Pancreas (tissue), 10 donors: ENCODE data around the gene TUBB3. TPM values are rescaled to one million over a fixed set of nuclear protein-coding genes. Genes with fewer than 3 reads are reported as not detected.

Experiments
- ATAC-seq, 4 donors: fragments of 200-7000 bp; cut with Tn5 transposase; one replicate each; pipeline versions ENCODE4 v1.8.0 to v1.9.1; 2020; ENCODE audit warnings: mild to moderate bottlenecking in 4 of 4, moderate library complexity in 4 of 4
- DNase-seq, 6 donors: peaks; one replicate each; pipeline ENCODE4 v3.0.0-alpha.2; 2020
- FAIRE-seq: peaks from 2 replicates; lab custom pipeline; 2012; peaks lifted over from hg19 to GRCh38; lab: Jason Lieb, UNC
- H3K27ac ChIP-seq, 4 donors: fragments of 200-600 bp; sonication (generic); 1 replicate in 3 of 4; 2 replicates in 1 of 4; pipeline versions ENCODE4 v1.5.0 to v1.8.0; 2020
- H3K27me3 ChIP-seq, 4 donors: fragments of 200-600 bp; one replicate each; pipeline ENCODE4 v1.8.0; 2021
- H3K36me3 ChIP-seq, 3 donors: fragments of 200-600 bp; sonication (generic) in 1 of 3; one replicate each; pipeline versions ENCODE4 v1.5.0 to v1.8.0; 2020 to 2021
- H3K4me1 ChIP-seq, 3 donors: fragments of 200-600 bp; one replicate each; pipeline ENCODE4 v1.8.0; 2021
- H3K4me3 ChIP-seq, 4 donors: fragments of 200-600 bp; sonication (generic) in 2 of 4; one replicate each; pipeline versions ENCODE4 v1.5.0 to v1.8.0; 2020 to 2021
- H3K9me3 ChIP-seq, 4 donors: fragments of 200-600 bp; one replicate each; pipeline ENCODE4 v1.8.0; 2021
- WGBS, 2 donors: extraction: QIAGEN DNeasy Blood & Tissue Kit; methylation state at CpG; one replicate each; pipeline ENCODE4 v1.1.7; 2013; 5-methylcytosine and 5-hydroxymethylcytosine counted together
- intact Hi-C, 3 donors: fragments of 100-400 bp; cut with DNase I; formaldehyde crosslinking; loops; one replicate each; pipeline versions ENCODE4 v1.11.1 to v1.14.2; 2022
- polyA plus RNA-seq, 2 donors: library from polyadenylated mRNA; stranded (reverse); fragments of 200-250 nt; gene quantifications; one replicate each; pipeline ENCODE4 v1.2.3, GENCODE V29; 2013
- total RNA-seq, 6 donors: library from RNA; stranded (reverse); fragmentation: NEBNext Ultra II Directional in 4 of 6; extraction: Animal tissue kit (Norgen Biotek cat#: 25700) in 4 of 6; gene quantifications; one replicate each; pipeline versions ENCODE4 v1.2.1 to v1.2.4, GENCODE V29; 2021 to 2023
- TF ChIP-seq, protein P1 (sequence below), 4 donors: fragments of 200-600 bp; sonication (generic) in 3 of 4; IDR thresholded peaks; one replicate each; pipeline versions ENCODE4 v1.5.0 to v1.8.0; 2021; ENCODE audit warnings: antibody characterized with exemption in 4 of 4
- donor health status: healthy with polysubstance abuse.
- donor health status: DM: no; HTN: no; CAD: no; lungs with moderate emphysema.
- donor health status: DM: no; HTN: no; CAD: no.
- donor health status: control.
- donor health status: control.
- donor health status: Bipolar disorder and iron deficiency.
- donor health status: DM: yes; HTN: yes; CAD: no.
- donor health status: DM: no; HTN: no; CAD: no.
- donor health status: DM: no; HTN: no; CAD: no.
- donor health status: DM: yes; HTN: yes; CAD: no.

TUBB3 gene
- total and polyA plus RNA-seq, 8 donors = 0.37 to 25.4 (median 1.8) TPM

DNA sequence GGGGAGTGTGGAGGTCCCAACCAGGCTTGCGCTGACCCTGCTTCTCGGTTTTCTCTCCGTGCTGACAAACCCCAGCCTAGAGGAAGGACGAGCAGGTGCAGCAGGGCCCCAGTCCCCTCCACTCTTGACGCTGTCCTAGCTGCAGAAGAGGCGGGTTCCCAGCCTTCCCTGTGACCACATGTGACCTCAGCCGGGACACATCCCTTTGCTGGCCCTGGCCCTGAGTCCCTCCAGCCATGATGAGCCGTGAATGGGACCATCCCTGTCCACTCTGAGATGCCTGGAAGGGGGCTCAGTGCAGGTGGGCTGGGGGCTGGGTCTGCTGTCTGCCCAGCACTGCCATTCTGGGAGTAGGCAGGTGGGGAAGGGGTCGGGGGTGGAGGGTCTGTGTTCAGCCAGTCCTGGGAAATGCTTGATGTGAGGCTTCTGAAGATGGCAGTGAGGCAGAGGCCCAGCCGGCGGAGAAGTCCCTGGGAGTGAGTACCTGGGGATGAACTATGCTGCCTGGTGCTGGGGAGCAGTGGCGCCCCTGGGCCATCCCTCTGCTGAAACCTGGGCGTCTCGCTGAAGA lies 1.9 kb upstream of the TUBB3 start:
- peaks cover 4 to 28% (median 23%) of the 10 kb centered on the region in 3 donors for H3K4me1 ChIP-seq
- DNase-seq (peak in 1 of 6 donors; percentile 75), FAIRE-seq (no peak), ATAC-seq (no peak)
- TF ChIP-seq, protein P1, sequence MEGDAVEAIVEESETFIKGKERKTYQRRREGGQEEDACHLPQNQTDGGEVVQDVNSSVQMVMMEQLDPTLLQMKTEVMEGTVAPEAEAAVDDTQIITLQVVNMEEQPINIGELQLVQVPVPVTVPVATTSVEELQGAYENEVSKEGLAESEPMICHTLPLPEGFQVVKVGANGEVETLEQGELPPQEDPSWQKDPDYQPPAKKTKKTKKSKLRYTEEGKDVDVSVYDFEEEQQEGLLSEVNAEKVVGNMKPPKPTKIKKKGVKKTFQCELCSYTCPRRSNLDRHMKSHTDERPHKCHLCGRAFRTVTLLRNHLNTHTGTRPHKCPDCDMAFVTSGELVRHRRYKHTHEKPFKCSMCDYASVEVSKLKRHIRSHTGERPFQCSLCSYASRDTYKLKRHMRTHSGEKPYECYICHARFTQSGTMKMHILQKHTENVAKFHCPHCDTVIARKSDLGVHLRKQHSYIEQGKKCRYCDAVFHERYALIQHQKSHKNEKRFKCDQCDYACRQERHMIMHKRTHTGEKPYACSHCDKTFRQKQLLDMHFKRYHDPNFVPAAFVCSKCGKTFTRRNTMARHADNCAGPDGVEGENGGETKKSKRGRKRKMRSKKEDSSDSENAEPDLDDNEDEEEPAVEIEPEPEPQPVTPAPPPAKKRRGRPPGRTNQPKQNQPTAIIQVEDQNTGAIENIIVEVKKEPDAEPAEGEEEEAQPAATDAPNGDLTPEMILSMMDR (IDR thresholded peaks at IDR 0.05) = no peak
- H3K9me3 ChIP-seq = no peaks in the 10 kb centered on the region
- intact Hi-C loops = no loop called here
- H3K4me3 ChIP-seq = peak overlapping the region in 1 of 4 donors; percentile 57
- peaks cover 0 to 16% (median 1%) of the 10 kb centered on the region in 4 donors for H3K27me3 ChIP-seq
- H3K36me3 ChIP-seq = no peaks in the 10 kb centered on the region
- peak overlapping the region in 2 of 4 donors; percentile 80 for H3K27ac ChIP-seq
- WGBS, 2 donors = 31 to 44% methylated on average over 11 to 14 of the region's 14 CpGs

DNA sequence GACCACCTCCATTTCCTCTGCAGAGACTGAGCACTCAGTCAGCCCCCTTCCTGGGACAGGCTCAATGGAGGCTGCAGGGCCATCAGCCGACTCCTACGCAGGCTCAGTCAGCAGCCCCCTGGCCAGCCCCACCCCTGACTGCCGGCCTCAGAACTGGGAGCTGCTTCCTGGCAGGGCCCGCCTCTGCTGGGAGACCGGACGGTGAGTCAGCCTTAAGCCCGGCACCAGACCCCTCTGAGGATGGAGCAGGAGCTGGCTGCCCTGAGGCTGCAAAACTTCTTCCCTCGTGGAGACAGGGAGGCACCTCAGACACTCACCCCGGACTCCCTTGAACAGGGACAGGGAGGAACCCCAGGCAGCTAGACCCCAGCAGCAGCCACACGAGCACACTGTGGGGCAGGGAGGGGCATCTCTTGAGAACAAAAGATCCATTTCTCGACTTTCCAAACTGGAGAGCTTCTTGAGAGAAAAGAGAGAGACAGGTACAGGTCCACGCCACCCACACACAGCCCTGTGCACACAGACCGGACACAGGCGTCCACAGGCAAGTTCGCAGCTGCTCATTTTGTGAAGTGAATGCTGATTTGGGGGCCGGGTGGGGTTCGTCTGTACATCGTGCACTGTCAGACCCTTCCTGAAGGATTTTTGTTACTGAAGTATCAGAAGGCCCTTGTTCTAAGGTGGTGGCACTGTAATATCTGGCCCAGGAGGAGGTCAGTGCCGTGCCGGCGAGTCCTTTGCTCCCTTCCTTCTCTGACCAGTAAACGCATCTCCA lies 1.3 kb upstream of the TUBB3 start:
- H3K4me3 ChIP-seq = peak overlapping the region in 1 of 4 donors; percentile 57
- FAIRE-seq = no peak
- WGBS, 2 donors = 12 to 17% methylated on average over 22 of the region's 22 CpGs

GRCh38 chr16:89922477-89922883 lies 662 bp upstream of the TUBB3 start:
- H3K27me3 ChIP-seq = peaks cover 0 to 16% (median 1%) of the 10 kb centered on the region in 4 donors

More for the DNA sequence above, 1.3 kb upstream of the TUBB3 start:
- H3K36me3 ChIP-seq = no peaks in the 10 kb centered on the region
- ATAC-seq (peak in 2 of 4 donors; percentile 54 to 67), DNase-seq (peak in 3 of 6 donors; percentile 51 to 78 (median 68))
- no peaks in the 10 kb centered on the region for H3K9me3 ChIP-seq
- TF ChIP-seq, protein P1 (IDR thresholded peaks at IDR 0.05) = no peak
- H3K27me3 ChIP-seq = peaks cover 0 to 16% (median 1%) of the 10 kb centered on the region in 4 donors
- peak overlapping the region in 2 of 4 donors; percentile 80 for H3K27ac ChIP-seq
- intact Hi-C loops = no loop called here
- peaks cover 4 to 28% (median 23%) of the 10 kb centered on the region in 3 donors for H3K4me1 ChIP-seq

GRCh38 chr16:89923640-89924296 lies 626 bp downstream of the TUBB3 start:
- Histone ChIP-seq H3K27ac (no peak overlapping the region), H3K27me3 (peaks cover 0 to 16% (median 1%) of the 10 kb centered on the region in 4 donors), H3K4me1 (peaks cover 4 to 18% (median 14%) of the 10 kb centered on the region in 3 donors), H3K9me3 (no peaks in the 10 kb centered on the region), H3K36me3 (no peaks in the 10 kb centered on the region), H3K4me3 (peak overlapping the region in 3 of 4 donors; percentile 40 to 57 (median 48))
- FAIRE-seq (no peak), ATAC-seq (no peak), DNase-seq (peak in 2 of 6 donors; percentile 62 to 81)
- TF ChIP-seq, protein P1 (IDR thresholded peaks at IDR 0.05) = no peak
- 4% methylated on average over 33 to 41 of the region's 41 CpGs for WGBS, 2 donors
- intact Hi-C loops = no loop called here

More at GRCh38 chr16:89922477-89922883, 662 bp upstream of the TUBB3 start:
- H3K27ac ChIP-seq = peak overlapping the region in 3 of 4 donors; percentile 10 to 80 (median 80)
- peaks cover 4 to 26% (median 23%) of the 10 kb centered on the region in 3 donors for H3K4me1 ChIP-seq
- DNase-seq (peak in 4 of 6 donors; percentile 54 to 83 (median 76)), ATAC-seq (peak in 3 of 4 donors; percentile 1 to 50 (median 37)), FAIRE-seq (no peak)
- no peaks in the 10 kb centered on the region for H3K9me3 ChIP-seq
- TF ChIP-seq, protein P1 (IDR thresholded peaks at IDR 0.05) = no peak
- intact Hi-C loops = no loop called here
- peak overlapping the region; percentile 23 to 57 (median 44) for H3K4me3 ChIP-seq
- no peaks in the 10 kb centered on the region for H3K36me3 ChIP-seq
- WGBS, 2 donors = 1% methylated on average over 31 of the region's 31 CpGs
